Heart right ventricle (tissue), 16 donors: ENCODE results near the gene SORD. TPM values are rescaled to one million over a fixed set of nuclear protein-coding genes. Genes with fewer than 3 reads are reported as not detected.

Experiments used
- ATAC-seq, 8 donors: fragments of 200-7000 bp; cut with Tn5 transposase; one replicate each; pipeline ENCODE4 v1.9.1; 2020; ENCODE audit warnings: mild to moderate bottlenecking in 8 of 8, moderate library complexity in 8 of 8, moderate number of reproducible peaks in 1 of 8
- DNase-seq, 2 donors: peaks; one replicate each; pipeline ENCODE4 v3.0.0-alpha.2; 2020
- H3K27ac ChIP-seq, 10 donors: fragments of 200-600 bp; sonication (generic) in 2 of 10; one replicate each; pipeline versions ENCODE4 v1.5.0 to v1.8.0; 2020 to 2022; ENCODE audit warnings: mild to moderate bottlenecking in 3 of 10
- H3K27me3 ChIP-seq, 7 donors: fragments of 200-600 bp; one replicate each; pipeline ENCODE4 v1.8.0; 2021 to 2022; ENCODE audit warnings: mild to moderate bottlenecking in 2 of 7
- H3K36me3 ChIP-seq, 9 donors: fragments of 200-600 bp; sonication (generic) in 1 of 9; one replicate each; pipeline versions ENCODE4 v1.5.0 to v1.8.0; 2020 to 2022; ENCODE audit warnings: mild to moderate bottlenecking in 2 of 9
- H3K4me1 ChIP-seq, 9 donors: fragments of 200-600 bp; sonication (generic) in 1 of 9; one replicate each; pipeline versions ENCODE4 v1.5.0 to v1.8.0; 2020 to 2022; ENCODE audit warnings: mild to moderate bottlenecking in 4 of 9
- H3K4me3 ChIP-seq, 10 donors: fragments of 200-600 bp; sonication (generic) in 2 of 10; one replicate each; pipeline versions ENCODE4 v1.5.0 to v1.8.0; 2020 to 2022; ENCODE audit warnings: mild to moderate bottlenecking in 7 of 10, moderate library complexity in 2 of 10
- H3K9me3 ChIP-seq, 11 donors: fragments of 200-600 bp in 10 of 11; sonication (generic) in 2 of 11; one replicate each; pipeline versions ENCODE4 v1.5.0 to v1.8.0; 2013 to 2022; ENCODE audit warnings: mild to moderate bottlenecking in 2 of 11, control low read depth in 1 of 11, moderate library complexity in 1 of 11
- CTCF ChIP-seq, 9 donors: fragments of 200-600 bp; sonication (generic) in 2 of 9; IDR thresholded peaks; one replicate each; pipeline versions ENCODE4 v1.5.0 to v1.8.0; 2021 to 2022; ENCODE audit warnings: antibody characterized with exemption in 9 of 9, mild to moderate bottlenecking in 5 of 9, moderate library complexity in 1 of 9
- WGBS, 2 donors: extraction: QIAGEN DNeasy Blood & Tissue Kit; methylation state at CpG; one replicate each; pipeline ENCODE4 v1.1.7; 2013; ENCODE audit warnings: inconsistent platforms in 1 of 2; 5-methylcytosine and 5-hydroxymethylcytosine counted together
- intact Hi-C, 10 donors: fragments of 100-400 bp; cut with DNase I; formaldehyde crosslinking; loops; one replicate each; pipeline versions ENCODE4 v1.11.1 to v1.14.2; 2022
- polyA plus RNA-seq, 2 donors: library from polyadenylated mRNA; stranded (reverse); fragments of 200-250 nt; gene quantifications; one replicate each; pipeline ENCODE4 v1.2.3, GENCODE V29; 2013
- total RNA-seq, 10 donors: library from RNA; stranded (reverse); fragmentation: NEBNext Ultra II Directional in 3 of 10; extraction: Animal tissue kit (Norgen Biotek cat#: 25700) in 3 of 10; gene quantifications; one replicate each; pipeline versions ENCODE4 v1.2.1 to v1.2.4, GENCODE V29; 2021 to 2023
- donor health status: Arrhythmogenic right ventricular cardiomyopathy.
- donor health status: ischemic (EF 13 %, LVEDD 7.1; RV severe dilation, severe dysfunction).
- donor health status: healthy with polysubstance abuse.
- donor health status: DM: no; HTN: yes; CAD: no.
- donor health status: DM: no; HTN: no; CAD: no.
- donor health status: ischemic (EF 25% LVEDD 6.9; RV normal size, moderate dysfunction).
- donor health status: ischemic (EF 25% LVEDD 5.7; RV mildly dilated, moderate dysfunction).
- donor health status: healthy.
- donor health status: DM: yes; HTN: yes; CAD: no.
- donor health status: Ischemic cardiomyopathy.
- donor health status: ischemic (EF 35%, LVEDD 5.7; RV mildly dilated, moderate dysfunction).
- donor health status: nonischemic (EF 11% LVEDD 7.7; RV severe dilation, severe dysfunction).
- donor health status: DM: yes; HTN: yes; CAD: no.
- donor health status: PGD.
- donor health status: ischemic (EF 29% LVEDD 5.4; RV normal size, mild dysfunction).
- donor health status: nonischemic (EF 23%, LVEDD 6.1; RV moderate dilation, normal function).

The SORD gene
- total and polyA plus RNA-seq, 12 donors, result 2.2 to 15.2 (median 11.1) TPM

- Histone ChIP-seq H3K27ac (no peak overlapping the region), H3K27me3 (peaks cover 0 to 18% (median 0%) of the 10 kb centered on the region in 7 donors), H3K36me3 (no peaks in the 10 kb centered on the region), H3K4me1 (peaks cover 0 to 20% (median 0%) of the 10 kb centered on the region in 9 donors), H3K4me3 (no peak overlapping the region), H3K9me3 (no peaks in the 10 kb centered on the region)
- TF ChIP-seq CTCF (IDR thresholded peaks at IDR 0.05), result no peak
- no peak for DNase-seq
- intact Hi-C loops, result no loop called here
- ATAC-seq, result no peak
Measured at GRCh38 chr15:45083223-45083622, 60.2 kb downstream of the SORD start.

GRCh38 chr15:45084163-45084562, 61.2 kb downstream of the SORD start:
- intact Hi-C loops, result no loop called here

GRCh38 chr15:45087513-45087912, 64.5 kb downstream of the SORD start:
- Histone ChIP-seq H3K4me1 (peaks cover 0 to 4% (median 0%) of the 10 kb centered on the region in 9 donors), H3K27me3 (peaks cover 0 to 18% (median 0%) of the 10 kb centered on the region in 7 donors), H3K27ac (no peak overlapping the region), H3K36me3 (no peaks in the 10 kb centered on the region), H3K4me3 (no peak overlapping the region), H3K9me3 (no peaks in the 10 kb centered on the region)
- DNase-seq (no peak), ATAC-seq (no peak)
- intact Hi-C loops, result no loop called here
- TF ChIP-seq CTCF (IDR thresholded peaks at IDR 0.05), result no peak
- WGBS, 2 donors, result 57 to 60% methylated on average over 1 of the region's 1 CpG

More at GRCh38 chr15:45084163-45084562, 61.2 kb downstream of the SORD start:
- Histone ChIP-seq H3K27ac (no peak overlapping the region), H3K27me3 (peaks cover 0 to 18% (median 0%) of the 10 kb centered on the region in 7 donors), H3K4me1 (peaks cover 0 to 20% (median 0%) of the 10 kb centered on the region in 9 donors), H3K9me3 (no peaks in the 10 kb centered on the region), H3K36me3 (no peaks in the 10 kb centered on the region), H3K4me3 (no peak overlapping the region)
- TF ChIP-seq CTCF (IDR thresholded peaks at IDR 0.05), result no peak
- DNase-seq (no peak), ATAC-seq (no peak)
- WGBS, 2 donors, result 84 to 90% methylated on average over 3 of the region's 3 CpGs

GRCh38 chr15:45088801-45089711, 66.1 kb downstream of the SORD start:
- ATAC-seq (peak in 2 of 8 donors; percentile 20 to 24), DNase-seq (no peak)
- intact Hi-C loops, result no loop called here
- Histone ChIP-seq H3K9me3 (no peaks in the 10 kb centered on the region), H3K36me3 (no peaks in the 10 kb centered on the region), H3K4me3 (no peak overlapping the region), H3K27ac (no peak overlapping the region), H3K27me3 (peaks cover 0 to 12% (median 0%) of the 10 kb centered on the region in 7 donors), H3K4me1 (peaks cover 0 to 4% (median 0%) of the 10 kb centered on the region in 9 donors)
- 81 to 86% methylated on average over 10 of the region's 10 CpGs for WGBS, 2 donors
- TF ChIP-seq CTCF (IDR thresholded peaks at IDR 0.05), result no peak
